Sigmoid colon (tissue), 7 donors: Measurements from ENCODE around the gene KCNH5. TPM values are rescaled to one million over a fixed set of nuclear protein-coding genes. Genes with fewer than 3 reads are reported as not detected.

Experiments
- DNase-seq: peaks from one replicate; pipeline ENCODE4 v3.0.0-alpha.2; 2019
- H3K27ac ChIP-seq, 4 donors: fragments of 200-600 bp; sonication (generic); one replicate each; pipeline ENCODE4 v1.5.1; 2016 to 2019; ENCODE audit warnings: mild to moderate bottlenecking in 1 of 4
- H3K27me3 ChIP-seq, 3 donors: fragments of 200-600 bp; sonication (generic); one replicate each; pipeline ENCODE4 v1.5.1; 2019; ENCODE audit warnings: mild to moderate bottlenecking in 1 of 3
- H3K36me3 ChIP-seq, 4 donors: fragments of 200-600 bp; sonication (generic); one replicate each; pipeline ENCODE4 v1.5.1; 2016 to 2019
- H3K4me1 ChIP-seq, 4 donors: fragments of 200-600 bp; sonication (generic); one replicate each; pipeline ENCODE4 v1.5.1; 2017 to 2019
- H3K4me3 ChIP-seq, 4 donors: fragments of 200-600 bp; sonication (generic); one replicate each; pipeline ENCODE4 v1.5.1; 2017 to 2019; ENCODE audit warnings: mild to moderate bottlenecking in 2 of 4, moderate library complexity in 1 of 4
- H3K9me3 ChIP-seq, 4 donors: fragments of 200-600 bp in 3 of 4; sonication (generic) in 3 of 4; one replicate each; pipeline versions ENCODE4 v1.5.1 to v1.6.1; 2013 to 2019
- CTCF ChIP-seq, 4 experiments: fragments of 450-650 bp in 3 of 4; fragments of 200-600 bp in 1 of 4; IDR thresholded peaks; one replicate each; pipeline ENCODE4 v1.5.1; 2016 to 2019; ENCODE audit warnings: antibody characterized with exemption in 4 of 4, mild to moderate bottlenecking in 3 of 4, moderate library complexity in 2 of 4
- EP300 ChIP-seq, 4 donors: sonication (generic); formaldehyde crosslinking; IDR thresholded peaks; one replicate each; pipeline ENCODE4 v1.6.1; 2017; ENCODE audit warnings: antibody characterized with exemption in 4 of 4
- POLR2A ChIP-seq, 2 donors: fragments of 450-650 bp; IDR thresholded peaks; one replicate each; pipeline ENCODE4 v1.6.1; 2016; ENCODE audit warnings: antibody characterized with exemption in 2 of 2, mild to moderate bottlenecking in 2 of 2, moderate library complexity in 2 of 2
- POLR2AphosphoS5 ChIP-seq, 4 donors: sonication (generic); formaldehyde crosslinking; IDR thresholded peaks; one replicate each; pipeline ENCODE4 v1.6.1; 2017; ENCODE audit warnings: antibody characterized with exemption in 4 of 4
- WGBS, 2 donors: extraction: QIAGEN DNeasy Blood & Tissue Kit; methylation state at CpG; one replicate each; pipeline ENCODE4 v1.1.7; 2013; 5-methylcytosine and 5-hydroxymethylcytosine counted together
- intact Hi-C: fragments of 100-400 bp; cut with DNase I; formaldehyde crosslinking; loops from one replicate; pipeline ENCODE4 v1.15.1; 2023
- polyA plus RNA-seq, 3 donors: library from polyadenylated mRNA; stranded (reverse); fragments of 200-250 nt; gene quantifications; one replicate each; pipeline ENCODE4 v1.2.3, GENCODE V29; 2013
- total RNA-seq, 4 donors: library from RNA; depleted of rRNA; stranded (reverse); fragments of >200 nt; gene quantifications; one replicate each; pipeline ENCODE4 v1.1.0, GENCODE V29; 2016
- donor health status: healthy with polysubstance abuse.
- donor health status: Bipolar disorder and iron deficiency.
- donor health status: healthy.

Gene KCNH5
- total and polyA plus RNA-seq, 7 donors: 0.09 to 0.36 (median 0.27) TPM; not detected in 2

GRCh38 chr14:62658631-62659030, 386.6 kb downstream of the KCNH5 start:
- no peak for TF ChIP-seq POLR2AphosphoS5 (IDR thresholded peaks at IDR 0.05)
- no peak for TF ChIP-seq EP300 (IDR thresholded peaks at IDR 0.05)
- Histone ChIP-seq H3K4me3 (no peak overlapping the region), H3K9me3 (no peaks in the 10 kb centered on the region), H3K4me1 (no peaks in the 10 kb centered on the region), H3K27me3 (no peaks in the 10 kb centered on the region), H3K36me3 (no peaks in the 10 kb centered on the region), H3K27ac (no peak overlapping the region)
- DNase-seq: no peak
- intact Hi-C loops: no loop called here
- 95 to 96% methylated on average over 2 of the region's 2 CpGs for WGBS, 2 donors

DNA sequence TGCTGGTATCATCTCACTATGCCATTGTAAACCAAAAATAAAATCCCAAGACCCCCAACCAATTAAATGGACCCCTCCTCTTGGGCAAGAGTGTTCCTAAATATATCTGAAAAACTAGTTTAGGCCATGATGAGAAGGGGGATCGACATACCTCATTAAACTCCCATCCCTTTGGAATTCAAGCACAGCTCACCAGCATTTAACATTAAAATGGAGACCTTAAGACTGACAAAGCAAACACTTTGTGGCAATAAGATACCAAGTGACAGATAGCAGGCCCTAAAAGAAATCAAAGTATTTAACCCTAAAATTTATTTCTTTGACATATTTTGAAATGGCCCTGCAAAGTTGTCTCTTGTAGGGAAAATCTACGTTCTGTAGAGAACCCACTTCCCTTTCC, 387.9 kb downstream of the KCNH5 start:
- Histone ChIP-seq H3K4me3 (no peak overlapping the region), H3K9me3 (no peaks in the 10 kb centered on the region), H3K36me3 (no peaks in the 10 kb centered on the region), H3K27me3 (no peaks in the 10 kb centered on the region), H3K4me1 (no peaks in the 10 kb centered on the region), H3K27ac (no peak overlapping the region)
- TF ChIP-seq EP300 (IDR thresholded peaks at IDR 0.05) (no peak), POLR2AphosphoS5 (IDR thresholded peaks at IDR 0.05) (no peak), CTCF (IDR thresholded peaks at IDR 0.05) (no peak), POLR2A (IDR thresholded peaks at IDR 0.05) (no peak)
- intact Hi-C loops: no loop called here
- DNase-seq: no peak
- 54 to 59% methylated on average over 2 of the region's 2 CpGs for WGBS, 2 donors

GRCh38 chr14:62655166-62655565, 390.1 kb downstream of the KCNH5 start:
- Histone ChIP-seq H3K9me3 (no peaks in the 10 kb centered on the region), H3K27me3 (no peaks in the 10 kb centered on the region), H3K36me3 (no peaks in the 10 kb centered on the region), H3K4me1 (no peaks in the 10 kb centered on the region), H3K4me3 (no peak overlapping the region), H3K27ac (no peak overlapping the region)
- intact Hi-C loops: no loop called here
- TF ChIP-seq POLR2A (IDR thresholded peaks at IDR 0.05) (no peak), EP300 (IDR thresholded peaks at IDR 0.05) (no peak), POLR2AphosphoS5 (IDR thresholded peaks at IDR 0.05) (no peak), CTCF (IDR thresholded peaks at IDR 0.05) (no peak)
- WGBS, 2 donors: 33 to 61% methylated on average over 4 of the region's 4 CpGs
- no peak for DNase-seq

GRCh38 chr14:62654641-62655040, 390.6 kb downstream of the KCNH5 start:
- no peaks in the 10 kb centered on the region for H3K27me3 ChIP-seq
- TF ChIP-seq POLR2AphosphoS5 (IDR thresholded peaks at IDR 0.05) (no peak), CTCF (IDR thresholded peaks at IDR 0.05) (no peak), POLR2A (IDR thresholded peaks at IDR 0.05) (no peak), EP300 (IDR thresholded peaks at IDR 0.05) (no peak)
- H3K4me1 ChIP-seq: no peaks in the 10 kb centered on the region
- H3K27ac ChIP-seq: no peak overlapping the region
- intact Hi-C loops: no loop called here
- WGBS, 2 donors: 63 to 66% methylated on average over 5 of the region's 5 CpGs
- no peak for DNase-seq
- no peaks in the 10 kb centered on the region for H3K36me3 ChIP-seq
- H3K4me3 ChIP-seq: no peak overlapping the region
- H3K9me3 ChIP-seq: no peaks in the 10 kb centered on the region

Other genes with a start within 250 kb of the KCNH5 start
- gene RHOJ, start 159.0 kb upstream of the KCNH5 start, total RNA-seq: 10 to 100 TPM in 2 of 4 donors, 1 to 10 TPM in 2; 5.3 to 28.5 (median 10.3) TPM
- gene RHOJ, start 159.0 kb upstream of the KCNH5 start, polyA plus RNA-seq: 1 to 10 TPM; 1.6 to 6.6 (median 6.4) TPM